Ectodermal cell (in vitro differentiated cells): Measurements from ENCODE around the gene RFC1.
"Not testable (repeated sequence)": the region's sequence is repeated elsewhere in the genome, so short reads cannot be mapped to it uniquely, and the experiment has no call there.

ENCODE experiments used
- H3K27ac ChIP-seq: 2 replicates; pipeline ENCODE4 v1.7.0; 2013; ENCODE audit warnings: mild to moderate bottlenecking, low read depth, low read length; ENCODE audit not compliant: insufficient read depth, poor library complexity, severe bottlenecking
- H3K27me3 ChIP-seq: 2 replicates; pipeline ENCODE4 v1.7.0; 2013; ENCODE audit warnings: mild to moderate bottlenecking, low read length; ENCODE audit not compliant: insufficient read depth, control insufficient read depth, poor library complexity, severe bottlenecking
- H3K36me3 ChIP-seq: one replicate; pipeline ENCODE4 v1.7.0; 2013; ENCODE audit warnings: low read length; ENCODE audit not compliant: control insufficient read depth, insufficient read depth
- H3K4me1 ChIP-seq: one replicate; pipeline ENCODE4 v1.7.0; 2013; ENCODE audit warnings: low read length; ENCODE audit not compliant: control insufficient read depth, insufficient read depth
- H3K4me3 ChIP-seq: 2 replicates; pipeline ENCODE4 v1.7.0; 2013; ENCODE audit warnings: low read depth, low read length, control low read depth; ENCODE audit not compliant: insufficient read depth
- H3K9me3 ChIP-seq: 2 replicates; pipeline ENCODE4 v1.7.0; 2013; ENCODE audit warnings: mild to moderate bottlenecking, low read length, moderate library complexity; ENCODE audit not compliant: control insufficient read depth
- WGBS, 2 experiments: methylation state at CpG; one replicate each; pipeline ENCODE4 v1.1.7; 2013; ENCODE audit warnings: missing lambda C conversion rate in 2 of 2; 5-methylcytosine and 5-hydroxymethylcytosine counted together

Gene RFC1

GRCh38 chr4:39384563-39384962, 18.4 kb upstream of the RFC1 start:
- Histone ChIP-seq H3K27me3 (no peaks in the 10 kb centered on the region), H3K27ac (no peak overlapping the region), H3K4me3 (no peak overlapping the region), H3K4me1 (no peaks in the 10 kb centered on the region), H3K9me3 (no peaks in the 10 kb centered on the region), H3K36me3 (no peaks in the 10 kb centered on the region)
- 86 to 88% methylated on average over 11 of the region's 11 CpGs for WGBS, 2 experiments

- Histone ChIP-seq H3K4me3 (no peak overlapping the region), H3K9me3 (no peaks in the 10 kb centered on the region), H3K36me3 (no peaks in the 10 kb centered on the region), H3K4me1 (no peaks in the 10 kb centered on the region), H3K27ac (no peak overlapping the region), H3K27me3 (no peaks in the 10 kb centered on the region)
- 89 to 94% methylated on average over 1 of the region's 1 CpG for WGBS, 2 experiments
These were observed 17.5 kb upstream of the RFC1 start for GRCh38 chr4:39383690-39384089.

GRCh38 chr4:39375478-39375877, 9.3 kb upstream of the RFC1 start:
- H3K27me3 ChIP-seq: no peaks in the 10 kb centered on the region
- H3K4me3 ChIP-seq: no peak overlapping the region
- no peak overlapping the region for H3K27ac ChIP-seq
- H3K9me3 ChIP-seq: no peaks in the 10 kb centered on the region
- WGBS, 2 experiments: 91 to 94% methylated on average over 4 of the region's 4 CpGs
- H3K36me3 ChIP-seq: no peaks in the 10 kb centered on the region
- H3K4me1 ChIP-seq: no peaks in the 10 kb centered on the region

GRCh38 chr4:39371209-39371608, 5.0 kb upstream of the RFC1 start:
- not testable (repeated sequence) for H3K9me3 ChIP-seq, H3K4me1 ChIP-seq, H3K27me3 ChIP-seq, H3K27ac ChIP-seq, H3K4me3 ChIP-seq, H3K36me3 ChIP-seq
- 86 to 88% methylated on average over 6 of the region's 6 CpGs for WGBS, 2 experiments

- Histone ChIP-seq H3K36me3 (no peaks in the 10 kb centered on the region), H3K4me3 (no peak overlapping the region), H3K4me1 (peaks cover 10% of the 10 kb centered on the region), H3K9me3 (no peaks in the 10 kb centered on the region), H3K27me3 (peaks cover 4% of the 10 kb centered on the region), H3K27ac (no peak overlapping the region)
- 75 to 90% methylated on average over 3 of the region's 4 CpGs for WGBS, 2 experiments
These were observed 3.1 kb upstream of the RFC1 start for GRCh38 chr4:39369301-39369700.

- H3K27me3 ChIP-seq: peaks cover 4% of the 10 kb centered on the region
- H3K27ac ChIP-seq: no peak overlapping the region
- H3K9me3 ChIP-seq: no peaks in the 10 kb centered on the region
- peaks cover 10% of the 10 kb centered on the region for H3K4me1 ChIP-seq
- no peak overlapping the region for H3K4me3 ChIP-seq
- H3K36me3 ChIP-seq: no peaks in the 10 kb centered on the region
- WGBS, 2 experiments: 93 to 94% methylated on average over 5 to 6 of the region's 6 CpGs
These were observed 1.0 kb upstream of the RFC1 start for GRCh38 chr4:39367166-39367565.

- Histone ChIP-seq H3K9me3 (no peaks in the 10 kb centered on the region), H3K4me3 (peak overlapping the region; percentile 60), H3K4me1 (peaks cover 10% of the 10 kb centered on the region), H3K36me3 (no peaks in the 10 kb centered on the region), H3K27ac (no peak overlapping the region), H3K27me3 (peaks cover 4% of the 10 kb centered on the region)
- 10 to 18% methylated on average over 5 to 7 of the region's 7 CpGs for WGBS, 2 experiments
These were observed 802 bp downstream of the RFC1 start for GRCh38 chr4:39365360-39365759.

- Histone ChIP-seq H3K27ac (no peak overlapping the region), H3K27me3 (peaks cover 4% of the 10 kb centered on the region), H3K9me3 (no peaks in the 10 kb centered on the region), H3K36me3 (no peaks in the 10 kb centered on the region), H3K4me1 (peaks cover 10% of the 10 kb centered on the region), H3K4me3 (no peak overlapping the region)
- WGBS, 2 experiments: 92 to 98% methylated on average over 3 to 4 of the region's 4 CpGs
These were observed 2.3 kb downstream of the RFC1 start for GRCh38 chr4:39363773-39364393.

- no peaks in the 10 kb centered on the region for H3K36me3 ChIP-seq
- no peak overlapping the region for H3K27ac ChIP-seq
- WGBS, 2 experiments: 90 to 94% methylated on average over 3 of the region's 3 CpGs
- H3K27me3 ChIP-seq: peaks cover 4% of the 10 kb centered on the region
- peaks cover 10% of the 10 kb centered on the region for H3K4me1 ChIP-seq
- no peaks in the 10 kb centered on the region for H3K9me3 ChIP-seq
- H3K4me3 ChIP-seq: no peak overlapping the region
These were observed 3.3 kb downstream of the RFC1 start for GRCh38 chr4:39362827-39363226.

- H3K27me3 ChIP-seq: not testable (repeated sequence)
These were observed 5.6 kb downstream of the RFC1 start for GRCh38 chr4:39360611-39361010.

GRCh38 chr4:39357002-39357401, 9.2 kb downstream of the RFC1 start:
- no peaks in the 10 kb centered on the region for H3K4me1 ChIP-seq
- H3K36me3 ChIP-seq: no peaks in the 10 kb centered on the region
- H3K9me3 ChIP-seq: no peaks in the 10 kb centered on the region
- H3K27ac ChIP-seq: no peak overlapping the region
- no peaks in the 10 kb centered on the region for H3K27me3 ChIP-seq
- WGBS, 2 experiments: no CpG with 5 or more reads among the region's 1 CpG
- no peak overlapping the region for H3K4me3 ChIP-seq

More at GRCh38 chr4:39360611-39361010, 5.6 kb downstream of the RFC1 start:
- not testable (repeated sequence) for H3K4me3 ChIP-seq, H3K9me3 ChIP-seq, H3K4me1 ChIP-seq, H3K27ac ChIP-seq, H3K36me3 ChIP-seq
- 90 to 99% methylated on average over 3 to 4 of the region's 4 CpGs for WGBS, 2 experiments
